SKM-1 treated with dmso at 0.1 percent for 144 hours (cell line): ENCODE data around the gene EIF4H.
"Not testable (repeated sequence)": the region's sequence is repeated elsewhere in the genome, so short reads cannot be mapped to it uniquely, and the experiment has no call there.

Source experiments
- DNase-seq: peaks from one replicate; lab custom pipeline; 2025; ENCODE audit not compliant: unreplicated experiment; lab: John Stamatoyannopoulos, UW

Gene EIF4H

GRCh38 chr7:74174606-74175082, 488 bp downstream of the EIF4H start:
- no peak for DNase-seq

- DNase-seq = no peak
Observed at GRCh38 chr7:74175340-74175739, 1.2 kb downstream of the EIF4H start.

GRCh38 chr7:74176555-74176954, 2.4 kb downstream of the EIF4H start:
- DNase-seq = no peak

- no peak for DNase-seq
Observed at GRCh38 chr7:74178632-74179031, 4.5 kb downstream of the EIF4H start.

- DNase-seq = no peak
Observed at GRCh38 chr7:74179935-74180604, 5.9 kb downstream of the EIF4H start.

GRCh38 chr7:74180866-74181265, 6.7 kb downstream of the EIF4H start:
- DNase-seq = no peak

GRCh38 chr7:74181821-74182220, 7.7 kb downstream of the EIF4H start:
- no peak for DNase-seq

GRCh38 chr7:74182453-74183090, 8.4 kb downstream of the EIF4H start:
- DNase-seq = no peak

GRCh38 chr7:74183142-74183541, 9.0 kb downstream of the EIF4H start:
- DNase-seq = no peak

- DNase-seq = no peak
Observed at GRCh38 chr7:74183653-74184450, 9.7 kb downstream of the EIF4H start.

- DNase-seq = no peak
Observed at GRCh38 chr7:74185016-74185415, 10.9 kb downstream of the EIF4H start.

- DNase-seq = no peak
Observed at GRCh38 chr7:74185636-74186035, 11.5 kb downstream of the EIF4H start.

GRCh38 chr7:74187915-74188675, 13.9 kb downstream of the EIF4H start:
- DNase-seq = no peak

GRCh38 chr7:74190259-74190658, 16.1 kb downstream of the EIF4H start:
- DNase-seq = no peak

- DNase-seq = no peak
Observed at GRCh38 chr7:74191231-74191630, 17.1 kb downstream of the EIF4H start.

- no peak for DNase-seq
Observed at GRCh38 chr7:74193054-74193453, 18.9 kb downstream of the EIF4H start.

GRCh38 chr7:74193913-74194312, 19.8 kb downstream of the EIF4H start:
- DNase-seq = no peak

GRCh38 chr7:74194686-74195085, 20.5 kb downstream of the EIF4H start:
- no peak for DNase-seq

- not testable (repeated sequence) for DNase-seq
Observed at GRCh38 chr7:74195139-74195860, 21.1 kb downstream of the EIF4H start.

- not testable (repeated sequence) for DNase-seq
Observed at GRCh38 chr7:74195968-74196654, 22.0 kb downstream of the EIF4H start.
